Measurements from ENCODE around the gene SGPL1.

Gene SGPL1

GRCh38 chr10:70774810-70775678 lies 40.7 kb upstream of the SGPL1 start:
- no peaks in the 10 kb centered on the region for H3K27me3 ChIP-seq (ENCODE audit: control insufficient read depth, insufficient read depth, low read length)
- no peak overlapping the region for H3K27ac ChIP-seq (ENCODE audit: low read depth, low read length)
- no peak overlapping the region for H3K9ac ChIP-seq (ENCODE audit: low read length)
- no peaks in the 10 kb centered on the region for H3K36me3 ChIP-seq (ENCODE audit: control insufficient read depth, insufficient read depth, low read length)
- peaks cover 4% of the 10 kb centered on the region; the same call in 1 of the 2 replicates for H3K4me1 ChIP-seq (ENCODE audit: control insufficient read depth, insufficient read depth, low read length)
- no peaks in the 10 kb centered on the region for H3K9me3 ChIP-seq (ENCODE audit: control insufficient read depth, insufficient read depth, low read depth, low read length)
- H3K4me3 ChIP-seq (ENCODE audit: low read depth, low read length): no peak overlapping the region

DNA sequence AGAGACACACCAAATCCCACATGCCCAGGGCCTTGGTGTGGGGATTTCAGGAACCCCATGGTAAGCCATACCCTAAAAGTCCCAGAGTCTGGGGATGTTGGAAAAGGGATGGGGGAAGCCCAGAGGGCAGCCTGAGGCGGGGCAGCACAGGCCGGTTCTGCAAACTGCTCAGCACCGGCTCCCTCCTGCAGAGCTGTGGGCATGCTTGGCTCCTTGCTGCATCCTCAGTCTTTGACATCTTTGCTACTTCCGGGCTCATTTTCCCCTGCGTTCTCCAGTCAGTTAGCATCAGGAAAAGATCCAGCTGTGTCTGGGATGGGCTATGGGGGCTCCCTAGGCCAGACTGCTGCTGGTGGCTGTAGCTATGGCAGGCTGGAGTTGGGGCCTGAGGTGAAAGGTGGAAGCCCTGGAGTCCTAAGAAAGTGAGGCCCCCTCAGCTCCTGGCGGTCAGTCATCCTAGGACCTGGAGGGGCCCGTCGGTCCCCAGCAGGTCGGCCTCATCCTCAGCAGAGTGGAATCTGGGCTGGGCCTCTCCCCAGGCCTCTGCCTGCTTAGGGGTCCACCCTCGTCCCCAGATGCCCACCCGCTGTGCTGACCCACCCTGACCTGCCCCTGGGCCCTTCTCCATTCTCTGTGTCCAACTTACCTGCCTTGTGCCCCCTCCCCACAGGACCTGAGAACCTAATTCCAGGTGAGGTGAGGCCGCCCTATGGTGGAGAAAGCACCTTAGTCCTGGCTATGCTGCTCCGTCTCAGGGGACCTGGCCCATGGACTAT lies 39.9 kb upstream of the SGPL1 start:
- H3K4me1 ChIP-seq (ENCODE audit: control insufficient read depth, insufficient read depth, low read length): peaks cover 4% of the 10 kb centered on the region; the same call in 1 of the 2 replicates
- no peak overlapping the region for H3K4me3 ChIP-seq (ENCODE audit: low read depth, low read length)
- H3K36me3 ChIP-seq (ENCODE audit: control insufficient read depth, insufficient read depth, low read length): no peaks in the 10 kb centered on the region
- H3K9ac ChIP-seq (ENCODE audit: low read length): no peak overlapping the region
- H3K27me3 ChIP-seq (ENCODE audit: control insufficient read depth, insufficient read depth, low read length): 0 out of 2 replicates have a peak, but pooled peaks cover under 1% of the 10 kb centered on the region
- H3K9me3 ChIP-seq (ENCODE audit: control insufficient read depth, insufficient read depth, low read depth, low read length): no peaks in the 10 kb centered on the region
- H3K27ac ChIP-seq (ENCODE audit: low read depth, low read length): no peak overlapping the region

GRCh38 chr10:70776455-70777005 lies 39.2 kb upstream of the SGPL1 start:
- Histone ChIP-seq H3K9ac (ENCODE audit: low read length) (no peak overlapping the region), H3K4me3 (ENCODE audit: low read depth, low read length) (no peak overlapping the region), H3K27me3 (ENCODE audit: control insufficient read depth, insufficient read depth, low read length) (0 out of 2 replicates have a peak, but pooled peaks cover 2% of the 10 kb centered on the region), H3K4me1 (ENCODE audit: control insufficient read depth, insufficient read depth, low read length) (peaks cover 4% of the 10 kb centered on the region; the same call in 1 of the 2 replicates), H3K27ac (ENCODE audit: low read depth, low read length) (no peak overlapping the region), H3K9me3 (ENCODE audit: control insufficient read depth, insufficient read depth, low read depth, low read length) (no peaks in the 10 kb centered on the region), H3K36me3 (ENCODE audit: control insufficient read depth, insufficient read depth, low read length) (no peaks in the 10 kb centered on the region)

GRCh38 chr10:70777063-70777875 lies 38.5 kb upstream of the SGPL1 start:
- Histone ChIP-seq H3K27me3 (ENCODE audit: control insufficient read depth, insufficient read depth, low read length) (0 out of 2 replicates have a peak, but pooled peaks cover 2% of the 10 kb centered on the region), H3K9ac (ENCODE audit: low read length) (no peak overlapping the region), H3K4me3 (ENCODE audit: low read depth, low read length) (no peak overlapping the region), H3K9me3 (ENCODE audit: control insufficient read depth, insufficient read depth, low read depth, low read length) (no peaks in the 10 kb centered on the region), H3K36me3 (ENCODE audit: control insufficient read depth, insufficient read depth, low read length) (no peaks in the 10 kb centered on the region), H3K4me1 (ENCODE audit: control insufficient read depth, insufficient read depth, low read length) (peaks cover 4% of the 10 kb centered on the region; the same call in 1 of the 2 replicates), H3K27ac (ENCODE audit: low read depth, low read length) (no peak overlapping the region)

GRCh38 chr10:70778267-70778924 lies 37.4 kb upstream of the SGPL1 start:
- H3K36me3 ChIP-seq (ENCODE audit: control insufficient read depth, insufficient read depth, low read length): no peaks in the 10 kb centered on the region
- H3K27me3 ChIP-seq (ENCODE audit: control insufficient read depth, insufficient read depth, low read length): 0 out of 2 replicates have a peak, but pooled peaks cover 2% of the 10 kb centered on the region
- H3K9me3 ChIP-seq (ENCODE audit: control insufficient read depth, insufficient read depth, low read depth, low read length): no peaks in the 10 kb centered on the region
- H3K4me3 ChIP-seq (ENCODE audit: low read depth, low read length): no peak overlapping the region
- no peak overlapping the region for H3K27ac ChIP-seq (ENCODE audit: low read depth, low read length)
- peaks cover 4% of the 10 kb centered on the region; the same call in 1 of the 2 replicates for H3K4me1 ChIP-seq (ENCODE audit: control insufficient read depth, insufficient read depth, low read length)
- no peak overlapping the region for H3K9ac ChIP-seq (ENCODE audit: low read length)

DNA sequence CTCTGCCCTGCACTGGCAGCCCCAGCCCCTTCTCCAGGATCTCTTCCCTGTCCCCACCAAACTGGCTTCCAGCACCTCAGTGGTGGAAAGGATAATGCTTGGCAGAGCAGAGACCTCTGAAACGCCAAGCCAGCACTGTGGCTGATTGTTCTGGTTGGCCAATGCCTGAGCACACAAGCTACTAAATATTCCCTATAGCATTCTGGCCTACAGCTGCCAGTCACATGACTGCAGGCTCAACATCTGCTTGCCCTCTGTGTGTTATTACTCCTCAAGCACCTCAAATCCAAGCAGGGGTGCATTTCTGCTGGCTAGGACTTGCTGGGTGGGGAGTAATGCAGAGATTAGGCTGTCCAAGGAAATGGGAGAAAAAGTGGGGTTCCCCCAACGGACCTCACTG lies 36.7 kb upstream of the SGPL1 start:
- no peak overlapping the region for H3K9ac ChIP-seq (ENCODE audit: low read length)
- H3K36me3 ChIP-seq (ENCODE audit: control insufficient read depth, insufficient read depth, low read length): no peaks in the 10 kb centered on the region
- H3K4me3 ChIP-seq (ENCODE audit: low read depth, low read length): no peak overlapping the region
- H3K27ac ChIP-seq (ENCODE audit: low read depth, low read length): no peak overlapping the region
- no peaks in the 10 kb centered on the region for H3K9me3 ChIP-seq (ENCODE audit: control insufficient read depth, insufficient read depth, low read depth, low read length)
- peaks cover 4% of the 10 kb centered on the region; the same call in 1 of the 2 replicates for H3K4me1 ChIP-seq (ENCODE audit: control insufficient read depth, insufficient read depth, low read length)
- 0 out of 2 replicates have a peak, but pooled peaks cover 2% of the 10 kb centered on the region for H3K27me3 ChIP-seq (ENCODE audit: control insufficient read depth, insufficient read depth, low read length)

- H3K27me3 ChIP-seq (ENCODE audit: control insufficient read depth, insufficient read depth, low read length): 0 out of 2 replicates have a peak, but pooled peaks cover 2% of the 10 kb centered on the region
- no peaks in the 10 kb centered on the region for H3K36me3 ChIP-seq (ENCODE audit: control insufficient read depth, insufficient read depth, low read length)
- H3K9ac ChIP-seq (ENCODE audit: low read length): no peak overlapping the region
Observed at GRCh38 chr10:70779511-70780369, 36.0 kb upstream of the SGPL1 start.

DNA sequence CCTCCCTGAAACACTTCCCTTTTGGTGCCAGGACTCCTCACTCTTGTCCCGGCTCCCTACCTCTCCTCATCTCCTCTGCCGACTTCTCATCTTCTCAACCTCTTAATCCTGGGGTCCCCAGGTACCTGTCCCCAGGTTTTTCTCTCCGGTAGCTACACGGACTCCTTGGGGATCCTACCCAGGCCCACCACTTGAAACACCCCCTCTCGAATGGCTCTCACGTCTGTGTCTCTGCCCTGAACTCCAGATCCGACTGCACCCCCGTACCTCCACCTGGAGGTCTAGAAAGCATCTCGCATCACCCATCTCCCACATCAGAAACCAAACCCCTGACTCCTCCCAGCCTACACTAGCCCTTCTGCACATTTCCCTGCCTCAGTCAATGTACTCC lies 35.4 kb upstream of the SGPL1 start:
- Histone ChIP-seq H3K27ac (ENCODE audit: low read depth, low read length) (no peak overlapping the region), H3K27me3 (ENCODE audit: control insufficient read depth, insufficient read depth, low read length) (0 out of 2 replicates have a peak, but pooled peaks cover 2% of the 10 kb centered on the region), H3K9me3 (ENCODE audit: control insufficient read depth, insufficient read depth, low read depth, low read length) (no peaks in the 10 kb centered on the region), H3K4me3 (ENCODE audit: low read depth, low read length) (no peak overlapping the region), H3K36me3 (ENCODE audit: control insufficient read depth, insufficient read depth, low read length) (no peaks in the 10 kb centered on the region), H3K4me1 (ENCODE audit: control insufficient read depth, insufficient read depth, low read length) (peaks cover 4% of the 10 kb centered on the region; the same call in 1 of the 2 replicates), H3K9ac (ENCODE audit: low read length) (no peak overlapping the region)

More at GRCh38 chr10:70779511-70780369, 36.0 kb upstream of the SGPL1 start:
- Histone ChIP-seq H3K4me3 (ENCODE audit: low read depth, low read length) (no peak overlapping the region), H3K4me1 (ENCODE audit: control insufficient read depth, insufficient read depth, low read length) (peaks cover 4% of the 10 kb centered on the region; the same call in 1 of the 2 replicates), H3K9me3 (ENCODE audit: control insufficient read depth, insufficient read depth, low read depth, low read length) (no peaks in the 10 kb centered on the region), H3K27ac (ENCODE audit: low read depth, low read length) (no peak overlapping the region)

GRCh38 chr10:70780772-70781171 lies 35.0 kb upstream of the SGPL1 start:
- Histone ChIP-seq H3K27me3 (ENCODE audit: control insufficient read depth, insufficient read depth, low read length) (0 out of 2 replicates have a peak, but pooled peaks cover 2% of the 10 kb centered on the region), H3K4me1 (ENCODE audit: control insufficient read depth, insufficient read depth, low read length) (peaks cover 4% of the 10 kb centered on the region; the same call in 1 of the 2 replicates), H3K9ac (ENCODE audit: low read length) (no peak overlapping the region), H3K4me3 (ENCODE audit: low read depth, low read length) (no peak overlapping the region), H3K9me3 (ENCODE audit: control insufficient read depth, insufficient read depth, low read depth, low read length) (no peaks in the 10 kb centered on the region), H3K36me3 (ENCODE audit: control insufficient read depth, insufficient read depth, low read length) (no peaks in the 10 kb centered on the region), H3K27ac (ENCODE audit: low read depth, low read length) (no peak overlapping the region)
